PC-9 (cell line): ENCODE measurements around the gene OR5B2.

ENCODE experiments used
- EZH2 ChIP-seq: fragments of 200-600 bp; sonication (generic); IDR thresholded peaks from 2 replicates; pipeline ENCODE4 v1.8.0; 2017; ENCODE audit warnings: antibody characterized with exemption, low read depth
- TF ChIP-seq, protein P1 (sequence below): fragments of 200-600 bp; sonication (generic); conservative IDR thresholded peaks from 2 replicates; pipeline ENCODE4 v1.6.1; 2017; ENCODE audit warnings: mixed run types, antibody characterized with exemption, mild to moderate bottlenecking, moderate library complexity

DNA sequence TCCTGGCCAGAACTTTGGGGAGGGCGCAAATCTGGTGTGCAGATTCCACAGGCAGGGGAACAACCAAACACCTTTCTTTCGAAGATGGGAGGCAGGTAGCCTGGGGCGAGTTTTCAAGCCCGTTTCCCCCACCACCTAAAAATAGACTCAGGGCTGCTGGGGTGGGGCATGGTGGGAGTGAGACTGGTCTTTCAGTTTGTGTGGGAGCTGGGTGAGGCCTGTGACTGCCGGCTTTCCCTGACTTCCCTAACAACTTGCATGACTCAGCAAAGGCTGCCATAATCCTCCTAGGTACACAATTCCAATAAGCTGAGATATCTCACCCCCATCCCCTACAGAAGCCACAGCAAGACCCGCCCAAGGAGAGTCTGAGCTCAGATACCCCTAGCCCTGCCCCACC, 18.4 kb upstream of the OR5B2 start:
- TF ChIP-seq, protein P1, sequence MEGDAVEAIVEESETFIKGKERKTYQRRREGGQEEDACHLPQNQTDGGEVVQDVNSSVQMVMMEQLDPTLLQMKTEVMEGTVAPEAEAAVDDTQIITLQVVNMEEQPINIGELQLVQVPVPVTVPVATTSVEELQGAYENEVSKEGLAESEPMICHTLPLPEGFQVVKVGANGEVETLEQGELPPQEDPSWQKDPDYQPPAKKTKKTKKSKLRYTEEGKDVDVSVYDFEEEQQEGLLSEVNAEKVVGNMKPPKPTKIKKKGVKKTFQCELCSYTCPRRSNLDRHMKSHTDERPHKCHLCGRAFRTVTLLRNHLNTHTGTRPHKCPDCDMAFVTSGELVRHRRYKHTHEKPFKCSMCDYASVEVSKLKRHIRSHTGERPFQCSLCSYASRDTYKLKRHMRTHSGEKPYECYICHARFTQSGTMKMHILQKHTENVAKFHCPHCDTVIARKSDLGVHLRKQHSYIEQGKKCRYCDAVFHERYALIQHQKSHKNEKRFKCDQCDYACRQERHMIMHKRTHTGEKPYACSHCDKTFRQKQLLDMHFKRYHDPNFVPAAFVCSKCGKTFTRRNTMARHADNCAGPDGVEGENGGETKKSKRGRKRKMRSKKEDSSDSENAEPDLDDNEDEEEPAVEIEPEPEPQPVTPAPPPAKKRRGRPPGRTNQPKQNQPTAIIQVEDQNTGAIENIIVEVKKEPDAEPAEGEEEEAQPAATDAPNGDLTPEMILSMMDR = no peak
- TF ChIP-seq EZH2 = no peak
